PC-3 (cell line): ENCODE results near the gene BAIAP3.

Experiments
- EZH2 ChIP-seq: fragments of 300-600 bp; sonication (generic); IDR thresholded peaks from one replicate; pipeline ENCODE4 v1.6.1; 2017; ENCODE audit warnings: antibody characterized with exemption, mild to moderate bottlenecking, low read length; ENCODE audit not compliant: unreplicated experiment
- EZH2phosphoT487 ChIP-seq: fragments of 300-600 bp; sonication (generic); IDR thresholded peaks from 2 replicates; pipeline ENCODE4 v1.6.1; 2018; ENCODE audit warnings: mild to moderate bottlenecking, antibody characterized with exemption, low read length, borderline replicate concordance
- TF ChIP-seq, protein P1 (sequence below): fragments of 300-600 bp; sonication (generic); conservative IDR thresholded peaks from 2 replicates; pipeline ENCODE4 v1.5.1; 2017; ENCODE audit warnings: antibody characterized with exemption, low read depth, mild to moderate bottlenecking, low read length

DNA sequence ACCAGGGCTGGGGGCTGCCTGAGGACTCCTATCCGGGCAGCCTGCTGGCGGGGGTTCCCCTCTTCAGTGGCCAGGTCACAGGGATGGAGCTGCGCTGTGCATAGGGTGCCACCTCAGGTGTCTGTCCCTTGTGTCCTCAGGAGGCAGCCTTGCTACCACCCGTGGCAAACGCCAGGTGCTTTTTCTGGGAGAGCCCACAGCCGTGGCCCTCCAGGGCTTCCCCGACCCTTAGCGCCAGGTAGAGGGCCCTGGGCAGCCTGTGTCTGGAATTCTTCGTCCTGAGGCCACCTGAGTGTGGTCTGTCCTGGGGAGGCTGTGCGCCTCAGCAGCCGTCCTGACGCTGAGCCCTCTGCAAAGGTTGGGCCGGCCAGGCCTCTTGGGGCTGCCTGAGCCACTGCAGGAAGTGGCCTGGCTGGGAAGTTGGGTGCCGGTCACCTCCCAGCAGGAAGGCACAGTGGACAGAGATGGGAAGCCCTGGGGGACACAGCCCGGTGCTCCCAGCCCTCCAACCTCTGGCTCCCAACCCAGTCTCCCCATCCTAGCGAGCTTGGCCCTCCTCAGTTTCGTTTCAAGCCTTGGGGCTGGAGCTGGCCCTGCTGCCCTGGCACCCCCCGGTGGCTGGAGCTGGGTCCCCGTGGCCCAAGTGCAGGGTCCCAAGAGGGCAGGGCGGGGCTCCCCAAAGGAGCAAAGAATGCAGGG lies 7.6 kb upstream of the BAIAP3 start:
- TF ChIP-seq, protein P1, sequence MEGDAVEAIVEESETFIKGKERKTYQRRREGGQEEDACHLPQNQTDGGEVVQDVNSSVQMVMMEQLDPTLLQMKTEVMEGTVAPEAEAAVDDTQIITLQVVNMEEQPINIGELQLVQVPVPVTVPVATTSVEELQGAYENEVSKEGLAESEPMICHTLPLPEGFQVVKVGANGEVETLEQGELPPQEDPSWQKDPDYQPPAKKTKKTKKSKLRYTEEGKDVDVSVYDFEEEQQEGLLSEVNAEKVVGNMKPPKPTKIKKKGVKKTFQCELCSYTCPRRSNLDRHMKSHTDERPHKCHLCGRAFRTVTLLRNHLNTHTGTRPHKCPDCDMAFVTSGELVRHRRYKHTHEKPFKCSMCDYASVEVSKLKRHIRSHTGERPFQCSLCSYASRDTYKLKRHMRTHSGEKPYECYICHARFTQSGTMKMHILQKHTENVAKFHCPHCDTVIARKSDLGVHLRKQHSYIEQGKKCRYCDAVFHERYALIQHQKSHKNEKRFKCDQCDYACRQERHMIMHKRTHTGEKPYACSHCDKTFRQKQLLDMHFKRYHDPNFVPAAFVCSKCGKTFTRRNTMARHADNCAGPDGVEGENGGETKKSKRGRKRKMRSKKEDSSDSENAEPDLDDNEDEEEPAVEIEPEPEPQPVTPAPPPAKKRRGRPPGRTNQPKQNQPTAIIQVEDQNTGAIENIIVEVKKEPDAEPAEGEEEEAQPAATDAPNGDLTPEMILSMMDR = no peak
- TF ChIP-seq EZH2 (no peak), EZH2phosphoT487 (no peak)
